HG03039 (cell line): Measurements from ENCODE around the gene PEX13.
"Not testable (repeated sequence)": the region's sequence is repeated elsewhere in the genome, so short reads cannot be mapped to it uniquely, and the experiment has no call there.

Experiments used
- ATAC-seq: cut with Tn5 transposase; IDR thresholded peaks from one replicate; pipeline ENCODE4 v1.9.1; 2021; ENCODE audit warnings: mild to moderate bottlenecking, moderate library complexity; ENCODE audit not compliant: unreplicated experiment

The PEX13 gene

DNA sequence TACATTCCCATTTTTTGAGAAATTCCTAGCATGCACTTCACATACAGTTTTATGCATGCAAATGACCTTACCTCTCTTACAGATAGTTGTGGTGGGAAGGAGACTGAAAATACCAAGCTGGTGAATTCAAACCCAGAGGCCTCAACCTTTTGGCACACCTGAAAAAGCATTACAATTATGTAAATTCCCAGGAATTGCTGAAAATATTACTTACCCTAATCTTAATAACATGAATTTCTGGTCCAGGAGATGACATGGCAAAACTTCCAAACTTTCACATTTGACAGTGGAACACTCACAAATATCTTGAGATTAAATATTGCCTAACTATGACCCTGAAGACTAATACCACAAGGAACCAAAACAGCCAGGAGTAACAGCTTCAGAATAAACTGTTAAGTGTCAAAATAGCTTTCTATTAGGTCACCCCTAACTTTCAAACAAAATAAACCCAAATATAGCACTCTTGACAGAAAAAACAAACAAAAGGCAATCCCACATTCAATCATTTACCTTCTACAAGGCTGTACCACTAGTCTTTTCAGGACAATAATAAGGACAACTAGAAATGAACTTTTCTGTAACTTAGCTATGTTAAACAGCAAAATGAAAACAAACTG is 10.9 kb upstream of the PEX13 start:
- ATAC-seq: no peak

DNA sequence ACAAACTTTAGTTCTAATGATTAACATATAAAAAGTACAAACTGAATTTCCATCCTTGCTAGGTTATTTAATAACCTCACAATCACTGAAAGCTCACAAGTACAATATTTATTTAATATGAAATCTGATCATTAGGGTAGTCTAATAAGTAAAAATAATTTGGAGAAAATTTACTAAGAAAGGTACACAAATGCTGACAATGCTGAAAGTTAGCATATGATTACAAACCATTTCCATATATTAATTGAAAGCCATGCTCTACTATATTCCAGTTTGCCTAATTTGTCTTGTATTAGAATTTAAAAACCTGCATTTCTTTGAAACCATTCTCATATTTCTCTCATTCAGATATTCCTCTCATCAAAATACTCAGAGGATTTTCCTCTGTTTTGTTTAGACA is 8.2 kb upstream of the PEX13 start:
- no peak for ATAC-seq

DNA sequence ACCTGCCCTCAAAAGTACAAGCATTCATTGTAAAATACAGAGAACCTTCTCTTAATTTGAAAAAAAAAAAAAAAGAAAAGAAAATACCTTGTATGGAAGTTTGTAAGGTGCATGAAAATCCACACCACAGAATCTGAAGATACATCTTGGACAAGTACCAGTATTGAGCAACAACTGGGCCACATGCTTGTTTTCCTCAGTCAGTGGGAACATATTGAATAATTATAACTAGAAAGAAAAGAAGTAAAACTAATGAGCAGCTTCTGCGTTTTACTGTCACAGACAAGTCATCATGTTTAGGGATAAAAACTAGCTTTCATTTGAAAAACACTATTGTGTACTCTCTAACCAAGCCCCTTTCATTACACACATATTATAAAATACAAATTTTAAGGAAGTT is 5.8 kb upstream of the PEX13 start:
- no peak for ATAC-seq

DNA sequence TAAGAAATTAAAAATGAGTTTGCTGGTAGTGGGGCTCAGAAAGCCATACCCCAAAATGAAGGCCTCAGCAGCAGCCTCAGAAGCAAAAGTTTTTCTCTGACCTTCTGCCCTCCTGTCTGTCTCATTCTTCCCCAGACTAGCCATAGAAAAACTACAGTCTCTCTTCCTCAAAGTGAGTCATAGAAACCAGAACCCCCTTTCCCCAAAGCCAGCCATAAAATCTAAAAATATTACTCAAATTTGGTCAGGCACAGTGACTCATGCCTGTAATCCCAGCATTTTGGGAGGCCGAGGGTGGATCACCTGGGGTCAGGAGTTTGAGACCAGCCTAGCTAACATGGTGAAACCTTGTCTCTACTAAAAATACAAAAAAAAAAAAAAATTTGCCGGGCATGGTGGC is 5.2 kb upstream of the PEX13 start:
- not testable (repeated sequence) for ATAC-seq

DNA sequence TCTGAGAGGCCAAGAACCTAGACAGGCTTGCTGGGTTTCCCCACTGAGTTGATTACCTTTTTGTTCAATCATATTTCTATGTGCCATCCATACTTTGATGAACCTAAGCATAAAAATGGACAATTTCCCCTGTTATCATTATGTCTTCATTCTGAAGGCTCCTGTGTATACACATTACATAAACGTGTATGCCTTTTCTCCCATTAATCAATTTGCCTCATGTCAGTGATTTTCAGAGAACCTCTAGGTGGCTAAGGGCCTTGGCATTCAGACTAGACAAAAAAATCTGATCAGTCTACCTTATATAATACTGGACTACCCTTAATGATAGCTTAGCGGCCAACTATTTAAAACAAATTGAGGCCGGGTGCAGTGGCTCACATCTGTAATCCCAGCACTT is 4.1 kb upstream of the PEX13 start:
- ATAC-seq: no peak

DNA sequence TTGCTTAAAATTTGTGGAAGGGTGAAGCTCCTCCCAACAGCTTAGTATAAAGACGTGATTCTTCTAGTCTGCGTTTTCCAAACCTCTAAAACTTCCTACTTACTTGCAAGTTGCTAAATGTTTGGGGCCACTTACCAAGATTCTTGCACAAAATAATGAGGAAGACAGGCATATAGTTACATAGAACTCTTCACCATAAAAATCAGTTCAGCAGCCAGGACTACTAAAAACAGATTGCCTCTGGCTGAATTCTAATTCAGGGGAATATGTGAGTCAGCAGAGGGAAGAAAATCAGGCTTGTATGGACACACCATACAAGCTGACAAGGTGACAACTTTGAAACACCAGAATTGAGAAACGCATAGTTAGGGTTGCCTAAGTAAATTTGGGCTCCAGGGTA is 2.8 kb upstream of the PEX13 start:
- no peak for ATAC-seq

DNA sequence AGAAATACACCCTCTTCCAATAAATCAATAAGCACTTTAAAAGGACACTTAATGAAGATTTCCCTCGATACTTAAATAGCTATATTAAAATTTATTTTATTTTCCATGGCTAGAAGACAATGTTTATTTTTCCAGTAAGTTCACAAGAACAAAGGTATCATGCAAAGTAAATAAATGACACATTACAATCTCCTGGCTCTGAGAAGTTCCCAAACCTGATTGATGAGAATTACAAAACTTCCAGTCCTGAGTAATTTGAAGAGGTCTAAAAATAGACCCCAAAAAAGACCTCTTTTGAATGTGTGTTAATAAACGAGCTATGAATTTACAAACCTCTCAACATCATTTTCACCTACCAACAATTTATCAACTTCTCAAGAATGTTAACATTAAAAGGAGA is 1.5 kb upstream of the PEX13 start:
- ATAC-seq: no peak

DNA sequence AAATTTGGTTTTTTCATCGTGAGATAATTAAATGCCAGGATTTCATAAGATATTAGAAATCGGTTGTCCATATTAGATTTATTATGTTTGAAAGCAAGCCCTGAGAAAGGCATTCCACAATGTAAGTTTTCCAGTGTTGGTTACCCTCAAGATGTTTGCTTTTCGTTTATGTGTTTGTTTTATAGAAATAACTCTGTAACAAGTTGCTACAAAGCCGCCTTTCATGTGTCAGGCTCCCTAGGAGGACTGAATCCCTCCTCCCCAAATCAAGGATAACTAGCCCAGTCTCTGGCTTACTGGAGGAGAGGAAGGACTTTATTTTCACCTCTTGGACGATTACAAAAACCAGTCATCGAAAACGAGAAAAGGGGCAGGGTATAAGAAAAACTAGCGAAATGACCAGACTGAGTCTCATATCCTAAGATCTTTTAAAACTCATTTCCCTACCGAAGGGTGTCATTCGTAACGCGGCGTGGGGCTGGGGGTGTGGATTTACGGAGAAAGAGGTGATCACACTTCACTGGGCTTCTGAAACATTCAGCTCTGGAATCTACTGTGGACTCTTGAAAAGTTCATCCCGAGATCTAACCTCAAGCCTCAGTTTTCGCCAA is 1.0 kb upstream of the PEX13 start:
- no peak for ATAC-seq

DNA sequence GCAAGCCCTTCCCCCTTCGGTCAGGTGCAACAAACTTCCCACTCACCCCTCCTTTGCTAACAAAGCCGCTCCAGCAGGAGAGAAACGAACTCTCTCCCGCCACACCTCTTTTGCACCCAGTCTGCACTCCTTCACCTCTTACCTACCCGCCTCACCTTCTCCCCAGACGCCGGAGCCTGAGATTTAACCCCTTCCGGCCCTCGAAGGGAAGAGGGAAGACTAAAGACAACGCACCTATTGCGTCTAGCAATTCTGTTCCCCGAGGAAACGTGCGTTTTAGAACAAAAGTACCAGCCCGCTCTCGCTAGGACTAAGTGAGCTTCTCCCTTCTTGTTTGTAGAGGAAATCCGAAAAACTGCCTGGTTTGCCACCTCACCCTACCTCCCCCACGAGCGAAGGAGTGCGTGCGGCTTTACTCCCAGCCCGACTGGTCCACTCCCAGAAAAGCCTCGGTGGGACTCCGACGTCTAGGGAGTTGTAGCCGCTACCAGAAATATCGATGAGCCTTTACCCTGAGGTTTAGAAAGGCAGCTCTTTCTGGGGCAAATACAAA is 441 bp upstream of the PEX13 start:
- ATAC-seq: peak; percentile 53

DNA sequence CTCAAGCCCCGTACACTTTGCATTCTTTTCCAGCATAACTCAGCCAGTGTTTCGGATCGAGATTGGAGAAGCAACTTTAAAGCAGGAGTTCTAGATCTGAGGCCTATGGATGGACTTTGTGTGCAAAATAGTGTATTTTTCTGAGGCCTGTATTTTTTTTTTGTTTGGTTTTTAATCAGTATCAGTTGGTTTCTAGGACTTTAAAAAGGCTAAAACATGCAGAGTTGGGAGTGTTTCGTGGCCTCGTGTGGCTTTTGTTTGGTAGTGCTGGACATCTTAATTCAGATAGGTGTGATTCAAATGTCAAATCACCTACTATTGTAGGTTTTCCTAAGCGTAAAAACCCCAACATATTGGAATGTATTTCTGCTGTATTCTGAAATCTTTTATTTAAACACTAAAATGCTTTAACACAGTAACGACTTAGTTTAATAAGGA is 817 bp downstream of the PEX13 start:
- ATAC-seq: no peak

DNA sequence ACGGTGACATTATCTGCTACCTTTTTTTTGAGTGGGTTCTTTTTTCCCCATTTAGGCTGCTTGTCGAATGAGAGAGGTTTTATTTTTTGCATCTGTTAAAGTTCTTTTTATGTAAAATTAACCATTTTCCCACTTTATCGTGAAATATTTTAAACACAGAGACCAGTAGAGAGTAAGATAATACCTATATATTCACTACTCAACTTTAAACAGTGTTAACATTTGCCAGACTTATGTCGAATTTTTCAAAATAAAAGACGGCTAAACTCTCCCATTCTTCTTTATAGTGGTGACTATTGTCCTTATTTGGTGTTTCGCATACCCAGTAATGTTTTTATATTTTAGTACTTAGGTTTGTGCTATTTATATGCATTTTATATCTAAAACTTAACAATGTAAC is 1.3 kb downstream of the PEX13 start:
- no peak for ATAC-seq

DNA sequence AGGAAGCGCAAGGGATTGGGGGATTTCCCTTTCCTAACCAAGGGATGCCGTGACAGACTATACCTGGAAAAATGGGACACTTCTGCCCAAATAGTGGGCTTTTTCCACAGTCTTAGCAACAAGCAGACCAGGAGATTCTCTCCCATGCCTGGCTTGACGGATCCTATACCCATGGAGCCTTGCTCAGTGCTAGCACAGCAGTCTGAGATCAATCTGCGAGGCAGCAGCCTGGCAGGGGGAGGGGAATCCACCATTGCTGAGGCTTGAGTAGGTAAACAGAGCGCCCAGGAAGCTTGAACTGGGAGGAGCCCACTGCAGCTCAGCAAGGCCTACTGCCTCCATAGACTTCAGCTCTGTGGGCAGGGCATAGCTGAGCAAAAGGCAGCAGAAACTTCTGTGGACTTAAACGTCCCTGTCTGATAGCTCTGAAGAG is 3.7 kb downstream of the PEX13 start:
- no peak for ATAC-seq

DNA sequence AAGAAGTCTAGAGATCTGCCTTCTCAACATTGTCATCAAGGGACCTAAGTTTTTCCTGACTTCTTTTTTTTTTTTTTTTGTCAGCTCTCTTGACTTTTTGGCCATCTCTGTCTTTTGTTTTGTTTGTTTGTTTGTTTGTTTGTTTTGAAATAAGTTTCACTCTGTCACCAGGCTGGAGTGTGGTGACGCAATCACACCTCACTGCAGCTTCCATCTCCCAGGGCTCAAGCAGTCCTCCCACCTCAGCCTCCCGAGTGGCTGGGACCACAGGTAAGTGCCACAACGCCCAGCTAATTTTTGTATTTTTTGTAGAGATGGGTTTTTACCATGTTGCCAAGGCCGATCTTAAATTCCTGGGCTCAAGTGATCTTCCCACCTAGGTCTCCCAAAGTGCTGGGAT is 6.2 kb downstream of the PEX13 start:
- ATAC-seq: no peak

DNA sequence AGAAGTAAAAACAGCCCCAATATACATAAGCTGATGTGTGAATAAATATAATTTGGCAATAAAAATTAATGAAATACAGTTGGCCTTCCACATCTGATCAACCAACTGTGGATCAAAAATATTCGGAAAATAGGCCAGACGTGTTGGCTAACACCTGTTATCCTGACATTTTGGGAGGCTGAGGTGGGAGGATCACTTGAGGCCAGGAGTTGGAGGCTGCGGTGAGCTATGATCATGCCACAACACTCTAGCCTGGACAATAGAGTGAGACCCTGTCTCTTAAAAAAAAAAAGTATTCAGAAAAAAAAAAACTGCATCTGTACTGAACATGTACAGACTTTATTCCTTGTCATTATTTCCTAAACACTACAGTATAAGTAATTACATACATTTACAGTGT is 12.0 kb downstream of the PEX13 start:
- ATAC-seq: no peak

DNA sequence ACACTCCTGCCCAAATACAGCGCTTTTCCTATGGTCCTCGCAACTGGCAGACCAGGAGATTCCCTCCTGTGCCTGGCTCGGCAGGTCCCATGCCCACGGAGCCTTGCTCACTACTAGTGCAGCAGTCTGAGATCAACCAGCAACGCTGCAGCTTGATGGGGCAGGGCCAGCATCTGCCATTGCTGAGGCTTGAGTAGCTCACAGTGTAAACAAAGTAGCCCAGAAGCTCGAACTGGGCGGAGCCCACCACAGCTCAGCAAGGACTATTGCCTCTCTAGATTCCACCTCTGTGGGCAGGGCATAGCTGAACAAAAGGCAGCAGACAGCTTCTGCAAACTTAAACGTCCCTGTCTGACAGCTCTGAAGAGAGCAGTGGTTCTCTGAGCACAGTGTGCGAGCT is 17.1 kb downstream of the PEX13 start:
- not testable (repeated sequence) for ATAC-seq

DNA sequence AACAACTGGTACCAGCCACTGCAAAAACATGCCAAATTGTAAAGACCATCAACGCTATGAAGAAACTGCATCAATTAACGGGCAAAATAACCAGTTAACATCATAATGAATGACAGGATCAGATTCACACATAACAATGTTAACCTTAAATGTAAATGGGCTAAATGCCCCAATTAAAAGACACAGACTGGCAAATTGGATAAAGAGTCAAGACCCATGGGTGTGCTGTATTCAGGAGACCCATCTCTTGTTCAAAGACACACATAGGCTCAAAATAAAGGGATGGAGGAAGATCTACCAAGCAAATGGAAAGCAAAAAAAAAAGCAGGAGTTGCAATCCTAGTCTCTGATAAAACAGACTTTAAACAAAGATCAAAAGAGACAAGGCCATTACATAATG is 19.1 kb downstream of the PEX13 start:
- ATAC-seq: not testable (repeated sequence)

DNA sequence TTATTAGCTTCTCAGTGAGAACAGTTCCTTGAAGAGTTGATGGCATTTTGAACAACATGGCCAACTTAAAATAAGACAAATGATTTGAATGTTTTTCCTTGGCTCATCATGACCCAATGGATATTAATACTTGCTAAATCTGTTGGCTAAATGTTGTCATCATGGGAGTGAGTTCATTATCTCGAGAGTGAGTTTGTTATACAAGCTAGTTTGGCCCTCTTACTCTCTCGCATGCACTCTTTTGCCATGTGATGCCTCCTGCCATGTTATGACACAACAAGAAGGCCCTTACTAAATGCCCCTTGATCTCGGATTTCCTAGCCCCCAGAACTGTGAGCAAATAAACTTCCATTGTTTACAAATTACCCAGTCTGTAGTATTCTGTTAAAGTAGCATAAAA is 25.3 kb downstream of the PEX13 start:
- ATAC-seq: no peak

DNA sequence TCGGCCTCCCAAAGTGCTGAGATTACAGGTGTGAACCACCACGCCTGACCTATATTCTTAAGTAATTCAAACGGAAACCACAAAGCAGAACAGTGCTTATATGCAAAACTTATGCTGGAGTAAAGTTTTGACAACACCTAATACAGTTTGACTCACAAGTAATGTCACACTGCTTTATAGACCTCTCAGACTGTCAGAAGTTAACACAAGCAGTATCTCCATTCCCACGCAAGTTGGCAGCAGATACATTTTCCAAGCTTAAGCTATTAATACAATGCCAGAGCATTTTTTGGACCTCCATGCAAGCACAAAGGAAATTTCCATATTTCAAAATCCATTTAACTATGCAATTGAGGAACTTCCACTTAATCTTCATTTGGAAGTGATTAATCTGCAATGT is 27.1 kb downstream of the PEX13 start:
- no peak for ATAC-seq

DNA sequence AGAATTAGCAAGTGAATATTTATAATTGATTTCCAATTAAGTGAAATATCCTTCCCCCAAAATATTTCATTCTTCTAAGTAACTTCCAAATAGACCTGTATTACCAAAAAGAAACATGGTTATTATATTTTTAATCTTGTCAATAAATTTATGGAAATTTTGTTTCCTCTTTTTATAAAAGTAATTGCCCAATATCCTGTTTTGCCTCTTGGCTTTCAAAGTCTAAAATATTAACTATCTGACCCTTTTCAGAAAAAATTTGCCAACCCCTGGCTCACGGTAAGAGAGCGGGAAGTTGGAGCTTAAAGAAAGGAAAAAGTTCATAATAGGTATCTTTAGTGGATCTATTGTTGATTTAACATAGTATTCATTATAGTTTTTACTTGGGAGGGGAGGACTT is 27.7 kb downstream of the PEX13 start:
- ATAC-seq: no peak

DNA sequence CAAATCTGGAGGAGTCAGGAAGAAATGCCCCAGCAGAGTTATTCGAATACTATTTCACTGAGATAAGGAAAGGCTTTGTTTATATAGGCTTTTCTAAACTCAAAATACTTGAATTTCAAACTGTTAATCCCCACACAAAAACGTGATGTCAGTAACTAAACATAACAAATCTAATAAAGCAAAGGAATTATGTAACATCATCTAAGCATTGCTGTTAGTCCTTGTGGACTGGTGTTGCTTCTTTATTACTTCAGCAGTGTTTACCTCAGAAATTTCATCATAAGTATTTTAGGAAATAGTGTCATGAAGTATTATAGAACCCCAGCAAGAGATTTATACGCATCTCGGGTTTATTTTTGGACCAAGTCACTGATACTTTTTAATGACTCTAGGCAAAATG is 28.5 kb downstream of the PEX13 start:
- ATAC-seq: no peak

DNA sequence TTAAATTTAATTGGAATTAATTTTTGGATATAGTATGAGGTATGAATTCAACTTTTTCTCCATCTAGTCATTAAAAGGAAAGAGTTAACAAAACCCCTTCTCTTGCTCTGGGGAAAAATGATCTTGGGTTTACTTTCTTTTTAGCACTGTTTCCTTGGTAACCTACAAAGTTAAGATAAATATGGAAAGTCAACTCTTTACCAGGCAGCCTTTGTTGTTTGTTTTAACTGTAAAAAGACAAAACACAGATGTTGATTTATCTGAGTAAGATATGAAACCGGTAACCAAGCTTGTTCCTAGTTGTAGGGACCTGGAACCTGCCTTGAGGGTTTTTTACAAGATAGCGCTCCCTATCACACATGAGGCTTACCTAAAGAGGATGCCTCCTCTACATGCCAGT is 38.0 kb downstream of the PEX13 start:
- no peak for ATAC-seq

DNA sequence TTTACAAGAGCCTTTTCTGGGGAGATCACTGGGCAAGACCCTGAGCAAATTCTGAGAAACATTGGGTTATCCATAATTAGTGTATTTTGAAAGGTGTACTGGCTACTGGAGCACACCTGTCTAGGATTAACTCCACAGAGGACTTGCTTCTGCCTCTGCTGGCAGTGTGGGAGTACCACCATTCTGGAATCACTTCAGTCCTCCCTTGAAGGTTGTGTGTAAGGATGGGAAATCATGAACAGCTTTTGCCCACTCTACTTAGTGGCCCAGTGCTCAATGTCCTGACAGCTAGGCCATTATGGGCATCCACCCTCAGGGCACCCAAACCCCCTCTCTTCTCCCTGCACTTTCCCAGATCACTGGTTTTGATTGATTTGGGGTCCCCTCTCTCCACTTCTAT is 40.0 kb downstream of the PEX13 start:
- no peak for ATAC-seq

DNA sequence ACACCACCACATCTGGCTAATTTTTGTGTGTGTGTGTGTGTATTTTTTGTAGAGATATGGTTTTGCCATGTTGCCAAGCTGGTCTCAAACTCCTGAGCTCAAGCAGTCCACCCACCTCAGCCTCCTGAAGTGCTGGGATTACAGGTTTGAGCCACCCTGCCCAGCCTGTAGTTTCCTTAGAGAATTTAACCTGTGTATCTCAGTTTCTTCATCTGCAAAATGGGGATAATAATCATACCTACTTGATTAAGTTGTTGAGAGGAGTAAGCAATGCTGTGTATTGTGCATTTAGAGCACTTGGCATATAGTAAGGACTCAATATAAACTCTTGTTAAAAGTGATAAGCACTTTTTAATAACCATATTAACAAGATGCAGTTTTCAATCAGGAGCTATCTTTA is 41.9 kb downstream of the PEX13 start:
- no peak for ATAC-seq
